ENCODE measurements around the gene RAB18.

- TF ChIP-seq HBP1 (CRISPR knock-in tag; IDR thresholded peaks at IDR 0.05): no peak
- no peak for TF ChIP-seq SREBF1 (IDR thresholded peaks at IDR 0.05; ENCODE audit: borderline replicate concordance, low read depth, low read length)
- TF ChIP-seq ZNF121 (CRISPR knock-in tag; conservative IDR thresholded peaks at IDR 0.05): no peak
- TF ChIP-seq CREB1 (IDR thresholded peaks at IDR 0.05): no peak
- no peak for TF ChIP-seq CREB1 (CRISPR knock-in tag; IDR thresholded peaks at IDR 0.05)
- TF ChIP-seq FOXM1 (IDR thresholded peaks at IDR 0.05; ENCODE audit: low read depth): no peak
- TF ChIP-seq FOXM1 (CRISPR knock-in tag; IDR thresholded peaks at IDR 0.05; ENCODE audit: low read depth): no peak
- no peak for TF ChIP-seq NBN (IDR thresholded peaks at IDR 0.05; ENCODE audit: low read depth)
- TF ChIP-seq NFYB (IDR thresholded peaks at IDR 0.05; ENCODE audit: extremely low read depth, insufficient read length): no peak
- no peak for TF ChIP-seq FOS (IDR thresholded peaks at IDR 0.05; ENCODE audit: extremely low read depth, insufficient read length)
Measured at GRCh38 chr10:27457261-27457945, 46.7 kb upstream of the RAB18 start.

All from K562 (cell line).